Esophagus squamous epithelium (tissue), 5 donors: ENCODE results near the gene MYO1H. TPM values are rescaled to one million over a fixed set of nuclear protein-coding genes. Genes with fewer than 3 reads are reported as not detected.

Experiments used
- DNase-seq: peaks from one replicate; lab custom pipeline; 2025; lab: John Stamatoyannopoulos, UW
- H3K27ac ChIP-seq, 4 donors: fragments of 200-600 bp; sonication (generic); one replicate each; pipeline ENCODE4 v1.5.1; 2016 to 2019; ENCODE audit warnings: mild to moderate bottlenecking in 1 of 4
- H3K27me3 ChIP-seq, 4 donors: fragments of 200-600 bp; sonication (generic); 1 replicate in 3 of 4; 2 replicates in 1 of 4; pipeline versions ENCODE4 v1.5.1 to v1.6.0; 2017 to 2021; ENCODE audit warnings: antibody characterized with exemption in 1 of 4
- H3K36me3 ChIP-seq, 3 donors: fragments of 200-600 bp; sonication (generic); one replicate each; pipeline ENCODE4 v1.5.1; 2016 to 2019
- H3K4me1 ChIP-seq, 3 donors: fragments of 200-600 bp; sonication (generic); one replicate each; pipeline ENCODE4 v1.5.1; 2017 to 2019
- H3K4me3 ChIP-seq, 4 donors: fragments of 200-600 bp; sonication (generic); 1 replicate in 3 of 4; 2 replicates in 1 of 4; pipeline ENCODE4 v1.5.1; 2016 to 2019; ENCODE audit warnings: mild to moderate bottlenecking in 2 of 4, moderate library complexity in 1 of 4
- H3K9me3 ChIP-seq, 3 donors: fragments of 200-600 bp; sonication (generic); one replicate each; pipeline ENCODE4 v1.5.1; 2016 to 2019
- CTCF ChIP-seq, 6 experiments: fragments of 450-650 bp in 4 of 6; fragments of 200-600 bp in 2 of 6; sonication (generic) in 2 of 6; IDR thresholded peaks; one replicate each; pipeline ENCODE4 v1.5.1; 2016 to 2019; ENCODE audit warnings: antibody characterized with exemption in 6 of 6, mild to moderate bottlenecking in 4 of 6, moderate library complexity in 4 of 6
- POLR2A ChIP-seq, 4 donors: fragments of 450-650 bp; IDR thresholded peaks; one replicate each; pipeline ENCODE4 v1.6.1; 2017; ENCODE audit warnings: antibody characterized with exemption in 4 of 4, mild to moderate bottlenecking in 4 of 4, moderate library complexity in 3 of 4
- WGBS, 2 donors: methylation state at CpG; one replicate each; pipeline ENCODE4 v1.1.5; 2018; 5-methylcytosine and 5-hydroxymethylcytosine counted together
- intact Hi-C: fragments of 100-400 bp; cut with DNase I; formaldehyde crosslinking; loops from one replicate; pipeline ENCODE4 v1.15.0; 2022
- total RNA-seq, 4 donors: library from RNA; depleted of rRNA; stranded (reverse); fragments of >200 nt; gene quantifications; one replicate each; pipeline ENCODE4 v1.1.0, GENCODE V29; 2016
- donor health status: DM: yes; HTN: yes; CAD: no.

MYO1H gene
- total RNA-seq, 4 donors from 2014 or later: 0.48 to 0.83 (median 0.62) TPM; not detected in 1

GRCh38 chr12:109336593-109336992, 11.1 kb upstream of the MYO1H start:
- TF ChIP-seq POLR2A (IDR thresholded peaks at IDR 0.05) (no peak), CTCF (IDR thresholded peaks at IDR 0.05) (no peak)
- Histone ChIP-seq H3K27ac (no peak overlapping the region), H3K27me3 (peaks cover 0 to 7% (median 0%) of the 10 kb centered on the region in 4 donors), H3K4me1 (no peaks in the 10 kb centered on the region), H3K9me3 (no peaks in the 10 kb centered on the region), H3K36me3 (no peaks in the 10 kb centered on the region), H3K4me3 (no peak overlapping the region)
- DNase-seq: no peak
- intact Hi-C loops: no loop called here
- 57% methylated on average over 1 of the region's 1 CpG; no CpG with 5 or more reads in 1 of the 2 donors for WGBS, 2 donors

DNA sequence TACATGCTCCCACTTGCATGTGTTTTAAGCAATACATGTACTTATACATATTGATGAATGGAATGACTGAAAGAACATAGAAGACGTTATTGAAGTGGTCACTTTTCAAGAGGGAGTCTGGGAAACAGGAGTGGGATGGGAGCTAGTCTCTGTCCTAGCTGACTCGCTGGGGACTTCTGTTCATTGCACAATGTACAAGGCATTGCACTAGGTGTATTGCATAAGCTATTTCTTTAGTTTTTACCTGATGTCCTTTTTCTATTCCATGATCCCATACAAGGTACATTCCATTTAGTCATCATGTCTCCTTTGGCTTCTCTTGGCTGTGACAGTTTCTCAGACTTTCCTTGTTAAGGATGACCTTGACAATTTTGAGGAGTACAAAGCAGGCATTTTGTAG, 4.0 kb upstream of the MYO1H start:
- no peaks in the 10 kb centered on the region for H3K4me1 ChIP-seq
- TF ChIP-seq POLR2A (IDR thresholded peaks at IDR 0.05) (no peak), CTCF (IDR thresholded peaks at IDR 0.05) (no peak)
- no peak overlapping the region for H3K4me3 ChIP-seq
- H3K27ac ChIP-seq: no peak overlapping the region
- intact Hi-C loops: no loop called here
- WGBS, 2 donors: 36 to 37% methylated on average over 2 of the region's 2 CpGs
- no peaks in the 10 kb centered on the region for H3K36me3 ChIP-seq
- H3K27me3 ChIP-seq: peaks cover 0 to under 1% (median 0%) of the 10 kb centered on the region in 4 donors
- no peaks in the 10 kb centered on the region for H3K9me3 ChIP-seq
- DNase-seq: no peak

DNA sequence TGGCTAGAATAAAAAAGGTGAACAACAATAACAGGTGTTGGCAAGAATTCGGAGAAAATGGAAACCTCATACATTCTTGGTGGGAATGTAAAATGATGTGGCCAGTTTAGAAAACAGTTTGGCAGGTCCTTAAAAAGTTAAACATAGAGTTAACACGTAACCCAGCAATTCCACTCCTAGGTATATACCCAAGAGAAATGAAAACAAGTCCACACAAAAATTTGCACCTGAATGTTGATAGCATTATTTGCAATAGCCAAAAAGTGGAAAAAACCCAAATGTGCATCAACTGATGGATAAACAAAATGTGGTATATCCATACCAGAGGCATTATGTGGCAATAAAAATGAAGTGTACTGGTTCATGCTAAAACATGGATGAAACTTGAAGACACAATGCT, 2.3 kb upstream of the MYO1H start:
- WGBS, 2 donors: 65 to 90% methylated on average over 2 of the region's 2 CpGs
- intact Hi-C loops: no loop called here
- no peaks in the 10 kb centered on the region for H3K36me3 ChIP-seq
- H3K27me3 ChIP-seq: peaks cover 0 to 6% (median 0%) of the 10 kb centered on the region in 4 donors
- no peaks in the 10 kb centered on the region for H3K4me1 ChIP-seq
- no peak for TF ChIP-seq CTCF (IDR thresholded peaks at IDR 0.05)
- no peak for DNase-seq
- H3K9me3 ChIP-seq: no peaks in the 10 kb centered on the region
- H3K4me3 ChIP-seq: no peak overlapping the region
- no peak overlapping the region for H3K27ac ChIP-seq

DNA sequence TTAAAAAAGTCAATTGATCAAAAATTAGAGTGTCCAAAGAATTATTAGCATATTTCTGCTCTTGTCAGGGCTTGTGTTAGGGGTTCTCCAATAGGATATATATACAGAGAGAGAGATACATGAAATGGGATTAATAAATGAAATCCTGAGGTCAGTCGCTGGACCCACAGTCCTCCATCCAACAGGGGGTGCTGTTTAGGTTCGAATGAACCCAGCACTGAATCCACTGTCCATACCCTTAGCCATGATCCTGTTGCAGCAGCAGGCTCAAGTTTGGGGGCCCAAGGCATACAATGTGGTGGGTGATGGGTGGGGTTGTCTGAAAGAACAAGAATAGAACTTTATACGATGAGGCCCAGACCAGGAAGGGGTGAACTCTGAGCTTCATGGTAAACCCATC, 780 bp upstream of the MYO1H start:
- H3K4me3 ChIP-seq: no peak overlapping the region
- H3K36me3 ChIP-seq: no peaks in the 10 kb centered on the region
- peaks cover 0 to 6% (median 0%) of the 10 kb centered on the region in 4 donors for H3K27me3 ChIP-seq
- DNase-seq: no peak
- H3K27ac ChIP-seq: no peak overlapping the region
- no peak for TF ChIP-seq CTCF (IDR thresholded peaks at IDR 0.05)
- no peak for TF ChIP-seq POLR2A (IDR thresholded peaks at IDR 0.05)
- H3K4me1 ChIP-seq: no peaks in the 10 kb centered on the region
- intact Hi-C loops: no loop called here
- no peaks in the 10 kb centered on the region for H3K9me3 ChIP-seq
- 79 to 87% methylated on average over 3 of the region's 3 CpGs for WGBS, 2 donors

DNA sequence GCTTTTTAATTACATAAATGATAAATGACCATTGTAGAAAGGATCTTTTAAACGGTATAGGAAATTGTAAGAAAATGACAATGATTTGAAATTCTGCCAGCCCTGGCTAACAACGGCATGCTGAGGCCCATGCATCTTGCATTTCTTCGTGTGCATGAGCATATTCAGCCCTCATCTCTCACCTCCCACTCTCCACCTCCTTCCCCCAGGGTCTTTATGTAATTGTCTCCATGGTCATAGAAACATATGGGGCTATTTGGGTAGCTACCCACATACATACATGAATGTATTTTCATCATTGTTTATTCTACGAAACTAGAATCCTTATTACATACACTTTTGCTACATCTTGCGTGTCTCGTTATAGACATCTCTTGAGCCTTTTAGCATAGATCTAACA, 4.5 kb downstream of the MYO1H start:
- no peaks in the 10 kb centered on the region for H3K9me3 ChIP-seq
- no peaks in the 10 kb centered on the region for H3K36me3 ChIP-seq
- no peaks in the 10 kb centered on the region for H3K4me1 ChIP-seq
- no peak for TF ChIP-seq CTCF (IDR thresholded peaks at IDR 0.05)
- TF ChIP-seq POLR2A (IDR thresholded peaks at IDR 0.05): no peak
- peaks cover 0 to 14% (median 0%) of the 10 kb centered on the region in 4 donors for H3K27me3 ChIP-seq
- WGBS, 2 donors: 33 to 35% methylated on average over 6 of the region's 6 CpGs
- DNase-seq: no peak
- intact Hi-C loops: no loop called here
- no peak overlapping the region for H3K27ac ChIP-seq
- H3K4me3 ChIP-seq: no peak overlapping the region
